ENCODE measurements around the gene DIO2.

The DIO2 gene

GRCh38 chr14:80211153-80212022 is at the start of gene DIO2:
Gene DIO2 (minus strand): TSS chr14:80211504. CDS start chr14:80211472, 32 bp downstream.
- peaks cover 8% of the 10 kb centered on the region for H3K27me3 ChIP-seq (ENCODE audit: control insufficient read depth, insufficient read depth, low read length)
- peaks cover 2% of the 10 kb centered on the region for H3K4me1 ChIP-seq (ENCODE audit: control insufficient read depth, insufficient read depth, low read length)
- no peaks in the 10 kb centered on the region for H3K36me3 ChIP-seq (ENCODE audit: control insufficient read depth, insufficient read depth, low read length)
- H3K9ac ChIP-seq (ENCODE audit: low read depth, low read length): no peak within 1 kb of the TSS
- H3K4me3 ChIP-seq (ENCODE audit: low read depth, low read length): peak within 1 kb of the TSS; percentile 23
- H3K9me3 ChIP-seq (ENCODE audit: control insufficient read depth, insufficient read depth, low read length): no peaks in the 10 kb centered on the region

GRCh38 chr14:80260645-80261044 is 49.3 kb upstream of the DIO2 start:
- no peak overlapping the region for H3K9ac ChIP-seq (ENCODE audit: low read depth, low read length)
- no peaks in the 10 kb centered on the region for H3K9me3 ChIP-seq (ENCODE audit: control insufficient read depth, insufficient read depth, low read length)
- H3K4me3 ChIP-seq (ENCODE audit: low read depth, low read length): no peak overlapping the region
- H3K4me1 ChIP-seq (ENCODE audit: control insufficient read depth, insufficient read depth, low read length): no peaks in the 10 kb centered on the region
- H3K27me3 ChIP-seq (ENCODE audit: control insufficient read depth, insufficient read depth, low read length): no peaks in the 10 kb centered on the region
- no peaks in the 10 kb centered on the region for H3K36me3 ChIP-seq (ENCODE audit: control insufficient read depth, insufficient read depth, low read length)

- Histone ChIP-seq H3K9ac (ENCODE audit: low read depth, low read length) (no peak overlapping the region), H3K9me3 (ENCODE audit: control insufficient read depth, insufficient read depth, low read length) (no peaks in the 10 kb centered on the region), H3K4me1 (ENCODE audit: control insufficient read depth, insufficient read depth, low read length) (no peaks in the 10 kb centered on the region), H3K36me3 (ENCODE audit: control insufficient read depth, insufficient read depth, low read length) (no peaks in the 10 kb centered on the region), H3K4me3 (ENCODE audit: low read depth, low read length) (no peak overlapping the region), H3K27me3 (ENCODE audit: control insufficient read depth, insufficient read depth, low read length) (no peaks in the 10 kb centered on the region)
These were observed 28.3 kb upstream of the DIO2 start for GRCh38 chr14:80239631-80240030.

- Histone ChIP-seq H3K36me3 (ENCODE audit: control insufficient read depth, insufficient read depth, low read length) (no peaks in the 10 kb centered on the region), H3K4me3 (ENCODE audit: low read depth, low read length) (no peak overlapping the region), H3K27me3 (ENCODE audit: control insufficient read depth, insufficient read depth, low read length) (no peaks in the 10 kb centered on the region), H3K9me3 (ENCODE audit: control insufficient read depth, insufficient read depth, low read length) (no peaks in the 10 kb centered on the region), H3K9ac (ENCODE audit: low read depth, low read length) (no peak overlapping the region), H3K4me1 (ENCODE audit: control insufficient read depth, insufficient read depth, low read length) (no peaks in the 10 kb centered on the region)
These were observed 25.8 kb upstream of the DIO2 start for GRCh38 chr14:80237143-80237542.

GRCh38 chr14:80233470-80234089 is 22.3 kb upstream of the DIO2 start:
- Histone ChIP-seq H3K36me3 (ENCODE audit: control insufficient read depth, insufficient read depth, low read length) (no peaks in the 10 kb centered on the region), H3K27me3 (ENCODE audit: control insufficient read depth, insufficient read depth, low read length) (no peaks in the 10 kb centered on the region), H3K4me3 (ENCODE audit: low read depth, low read length) (no peak overlapping the region), H3K9me3 (ENCODE audit: control insufficient read depth, insufficient read depth, low read length) (no peaks in the 10 kb centered on the region), H3K4me1 (ENCODE audit: control insufficient read depth, insufficient read depth, low read length) (no peaks in the 10 kb centered on the region), H3K9ac (ENCODE audit: low read depth, low read length) (no peak overlapping the region)

GRCh38 chr14:80231702-80232101 is 20.4 kb upstream of the DIO2 start:
- H3K4me1 ChIP-seq (ENCODE audit: control insufficient read depth, insufficient read depth, low read length): no peaks in the 10 kb centered on the region
- H3K36me3 ChIP-seq (ENCODE audit: control insufficient read depth, insufficient read depth, low read length): no peaks in the 10 kb centered on the region
- H3K27me3 ChIP-seq (ENCODE audit: control insufficient read depth, insufficient read depth, low read length): no peaks in the 10 kb centered on the region
- no peak overlapping the region for H3K4me3 ChIP-seq (ENCODE audit: low read depth, low read length)
- H3K9me3 ChIP-seq (ENCODE audit: control insufficient read depth, insufficient read depth, low read length): no peaks in the 10 kb centered on the region
- no peak overlapping the region for H3K9ac ChIP-seq (ENCODE audit: low read depth, low read length)

GRCh38 chr14:80223696-80224465 is 12.6 kb upstream of the DIO2 start:
- H3K27me3 ChIP-seq (ENCODE audit: control insufficient read depth, insufficient read depth, low read length): no peaks in the 10 kb centered on the region
- H3K4me3 ChIP-seq (ENCODE audit: low read depth, low read length): no peak overlapping the region
- H3K36me3 ChIP-seq (ENCODE audit: control insufficient read depth, insufficient read depth, low read length): no peaks in the 10 kb centered on the region
- no peak overlapping the region for H3K9ac ChIP-seq (ENCODE audit: low read depth, low read length)
- no peaks in the 10 kb centered on the region for H3K9me3 ChIP-seq (ENCODE audit: control insufficient read depth, insufficient read depth, low read length)
- H3K4me1 ChIP-seq (ENCODE audit: control insufficient read depth, insufficient read depth, low read length): no peaks in the 10 kb centered on the region

- Histone ChIP-seq H3K4me3 (ENCODE audit: low read depth, low read length) (no peak overlapping the region), H3K27me3 (ENCODE audit: control insufficient read depth, insufficient read depth, low read length) (no peaks in the 10 kb centered on the region), H3K4me1 (ENCODE audit: control insufficient read depth, insufficient read depth, low read length) (peaks cover 2% of the 10 kb centered on the region), H3K9me3 (ENCODE audit: control insufficient read depth, insufficient read depth, low read length) (no peaks in the 10 kb centered on the region), H3K9ac (ENCODE audit: low read depth, low read length) (no peak overlapping the region), H3K36me3 (ENCODE audit: control insufficient read depth, insufficient read depth, low read length) (no peaks in the 10 kb centered on the region)
These were observed 5.5 kb upstream of the DIO2 start for GRCh38 chr14:80216818-80217217.

- H3K4me1 ChIP-seq (ENCODE audit: control insufficient read depth, insufficient read depth, low read length): peaks cover 2% of the 10 kb centered on the region
- H3K27me3 ChIP-seq (ENCODE audit: control insufficient read depth, insufficient read depth, low read length): peaks cover 3% of the 10 kb centered on the region
- H3K36me3 ChIP-seq (ENCODE audit: control insufficient read depth, insufficient read depth, low read length): no peaks in the 10 kb centered on the region
- no peak overlapping the region for H3K4me3 ChIP-seq (ENCODE audit: low read depth, low read length)
- H3K9me3 ChIP-seq (ENCODE audit: control insufficient read depth, insufficient read depth, low read length): no peaks in the 10 kb centered on the region
- H3K9ac ChIP-seq (ENCODE audit: low read depth, low read length): no peak overlapping the region
These were observed 4.7 kb upstream of the DIO2 start for GRCh38 chr14:80215756-80216581.

GRCh38 chr14:80215081-80215480 is 3.8 kb upstream of the DIO2 start:
- H3K9ac ChIP-seq (ENCODE audit: low read depth, low read length): no peak overlapping the region

GRCh38 chr14:80213602-80214001 is 2.3 kb upstream of the DIO2 start:
- Histone ChIP-seq H3K4me3 (ENCODE audit: low read depth, low read length) (no peak overlapping the region), H3K9ac (ENCODE audit: low read depth, low read length) (no peak overlapping the region), H3K9me3 (ENCODE audit: control insufficient read depth, insufficient read depth, low read length) (no peaks in the 10 kb centered on the region), H3K27me3 (ENCODE audit: control insufficient read depth, insufficient read depth, low read length) (peaks cover 8% of the 10 kb centered on the region), H3K36me3 (ENCODE audit: control insufficient read depth, insufficient read depth, low read length) (no peaks in the 10 kb centered on the region), H3K4me1 (ENCODE audit: control insufficient read depth, insufficient read depth, low read length) (peaks cover 2% of the 10 kb centered on the region)

More at GRCh38 chr14:80215081-80215480, 3.8 kb upstream of the DIO2 start:
- Histone ChIP-seq H3K9me3 (ENCODE audit: control insufficient read depth, insufficient read depth, low read length) (no peaks in the 10 kb centered on the region), H3K36me3 (ENCODE audit: control insufficient read depth, insufficient read depth, low read length) (no peaks in the 10 kb centered on the region), H3K4me3 (ENCODE audit: low read depth, low read length) (no peak overlapping the region), H3K27me3 (ENCODE audit: control insufficient read depth, insufficient read depth, low read length) (peaks cover 8% of the 10 kb centered on the region), H3K4me1 (ENCODE audit: control insufficient read depth, insufficient read depth, low read length) (peaks cover 2% of the 10 kb centered on the region)
